Testis (tissue), 2 donors: ENCODE results near the gene CNIH3.

Experiments used
- POLR2A ChIP-seq: fragments of 450-650 bp; IDR thresholded peaks from one replicate; pipeline ENCODE4 v1.6.1; 2017; ENCODE audit warnings: antibody characterized with exemption, mild to moderate bottlenecking, moderate library complexity
- TF ChIP-seq, protein P1 (sequence below), 3 experiments: fragments of 450-650 bp in 2 of 3; fragments of 200-600 bp in 1 of 3; sonication (generic) in 1 of 3; IDR thresholded peaks; one replicate each; pipeline ENCODE4 v1.5.1; 2016 to 2019; ENCODE audit warnings: antibody characterized with exemption in 3 of 3, mild to moderate bottlenecking in 2 of 3, moderate library complexity in 1 of 3

GRCh38 chr1:224656392-224656791 is 40.3 kb downstream of the CNIH3 start:
- TF ChIP-seq POLR2A, result no peak
- TF ChIP-seq, protein P1, sequence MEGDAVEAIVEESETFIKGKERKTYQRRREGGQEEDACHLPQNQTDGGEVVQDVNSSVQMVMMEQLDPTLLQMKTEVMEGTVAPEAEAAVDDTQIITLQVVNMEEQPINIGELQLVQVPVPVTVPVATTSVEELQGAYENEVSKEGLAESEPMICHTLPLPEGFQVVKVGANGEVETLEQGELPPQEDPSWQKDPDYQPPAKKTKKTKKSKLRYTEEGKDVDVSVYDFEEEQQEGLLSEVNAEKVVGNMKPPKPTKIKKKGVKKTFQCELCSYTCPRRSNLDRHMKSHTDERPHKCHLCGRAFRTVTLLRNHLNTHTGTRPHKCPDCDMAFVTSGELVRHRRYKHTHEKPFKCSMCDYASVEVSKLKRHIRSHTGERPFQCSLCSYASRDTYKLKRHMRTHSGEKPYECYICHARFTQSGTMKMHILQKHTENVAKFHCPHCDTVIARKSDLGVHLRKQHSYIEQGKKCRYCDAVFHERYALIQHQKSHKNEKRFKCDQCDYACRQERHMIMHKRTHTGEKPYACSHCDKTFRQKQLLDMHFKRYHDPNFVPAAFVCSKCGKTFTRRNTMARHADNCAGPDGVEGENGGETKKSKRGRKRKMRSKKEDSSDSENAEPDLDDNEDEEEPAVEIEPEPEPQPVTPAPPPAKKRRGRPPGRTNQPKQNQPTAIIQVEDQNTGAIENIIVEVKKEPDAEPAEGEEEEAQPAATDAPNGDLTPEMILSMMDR (IDR thresholded peaks at IDR 0.05), result no peak
